Ectodermal cell (in vitro differentiated cells): ENCODE data around the gene STH.

Experiments used
- H3K27ac ChIP-seq: 2 replicates; pipeline ENCODE4 v1.7.0; 2013; ENCODE audit warnings: mild to moderate bottlenecking, low read depth, low read length; ENCODE audit not compliant: insufficient read depth, poor library complexity, severe bottlenecking
- H3K27me3 ChIP-seq: 2 replicates; pipeline ENCODE4 v1.7.0; 2013; ENCODE audit warnings: mild to moderate bottlenecking, low read length; ENCODE audit not compliant: insufficient read depth, control insufficient read depth, poor library complexity, severe bottlenecking
- H3K36me3 ChIP-seq: one replicate; pipeline ENCODE4 v1.7.0; 2013; ENCODE audit warnings: low read length; ENCODE audit not compliant: control insufficient read depth, insufficient read depth
- H3K4me1 ChIP-seq: one replicate; pipeline ENCODE4 v1.7.0; 2013; ENCODE audit warnings: low read length; ENCODE audit not compliant: control insufficient read depth, insufficient read depth
- H3K4me3 ChIP-seq: 2 replicates; pipeline ENCODE4 v1.7.0; 2013; ENCODE audit warnings: low read depth, low read length, control low read depth; ENCODE audit not compliant: insufficient read depth
- H3K9me3 ChIP-seq: 2 replicates; pipeline ENCODE4 v1.7.0; 2013; ENCODE audit warnings: mild to moderate bottlenecking, low read length, moderate library complexity; ENCODE audit not compliant: control insufficient read depth
- WGBS, 2 experiments: methylation state at CpG; one replicate each; pipeline ENCODE4 v1.1.7; 2013; ENCODE audit warnings: missing lambda C conversion rate in 2 of 2; 5-methylcytosine and 5-hydroxymethylcytosine counted together

STH gene

GRCh38 chr17:46024590-46024989 is 25.5 kb downstream of the STH start:
- Histone ChIP-seq H3K4me1 (peaks cover 12% of the 10 kb centered on the region), H3K4me3 (no peak overlapping the region), H3K27me3 (no peaks in the 10 kb centered on the region), H3K9me3 (no peaks in the 10 kb centered on the region), H3K27ac (no peak overlapping the region), H3K36me3 (no peaks in the 10 kb centered on the region)
- 91 to 93% methylated on average over 14 of the region's 14 CpGs for WGBS, 2 experiments

- Histone ChIP-seq H3K36me3 (no peaks in the 10 kb centered on the region), H3K4me3 (no peak overlapping the region), H3K27ac (no peak overlapping the region), H3K27me3 (no peaks in the 10 kb centered on the region), H3K4me1 (peaks cover 12% of the 10 kb centered on the region), H3K9me3 (no peaks in the 10 kb centered on the region)
- 95% methylated on average over 10 of the region's 10 CpGs for WGBS, 2 experiments
These were observed 26.0 kb downstream of the STH start for GRCh38 chr17:46025060-46025459.

- no peak overlapping the region for H3K4me3 ChIP-seq
- WGBS, 2 experiments = 95 to 96% methylated on average over 8 of the region's 8 CpGs
- no peaks in the 10 kb centered on the region for H3K36me3 ChIP-seq
- H3K27me3 ChIP-seq = no peaks in the 10 kb centered on the region
- H3K9me3 ChIP-seq = no peaks in the 10 kb centered on the region
- H3K27ac ChIP-seq = no peak overlapping the region
- peaks cover 12% of the 10 kb centered on the region for H3K4me1 ChIP-seq
These were observed 26.6 kb downstream of the STH start for GRCh38 chr17:46025510-46026165.

- H3K4me1 ChIP-seq = peaks cover 12% of the 10 kb centered on the region
- no peaks in the 10 kb centered on the region for H3K9me3 ChIP-seq
- no peaks in the 10 kb centered on the region for H3K27me3 ChIP-seq
- WGBS, 2 experiments = 90 to 92% methylated on average over 17 of the region's 17 CpGs
- no peak overlapping the region for H3K4me3 ChIP-seq
- H3K27ac ChIP-seq = no peak overlapping the region
- H3K36me3 ChIP-seq = peaks cover 7% of the 10 kb centered on the region
These were observed 27.4 kb downstream of the STH start for GRCh38 chr17:46026166-46027047.

- WGBS, 2 experiments = 87 to 92% methylated on average over 10 to 12 of the region's 12 CpGs
- Histone ChIP-seq H3K36me3 (peaks cover 16% of the 10 kb centered on the region), H3K9me3 (no peaks in the 10 kb centered on the region), H3K4me3 (no peak overlapping the region), H3K27me3 (no peaks in the 10 kb centered on the region), H3K4me1 (peaks cover 12% of the 10 kb centered on the region), H3K27ac (no peak overlapping the region)
These were observed 28.3 kb downstream of the STH start for GRCh38 chr17:46027048-46027975.

- peaks cover 12% of the 10 kb centered on the region for H3K4me1 ChIP-seq
- H3K27ac ChIP-seq = no peak overlapping the region
- no peaks in the 10 kb centered on the region for H3K9me3 ChIP-seq
- WGBS, 2 experiments = 94 to 95% methylated on average over 4 of the region's 4 CpGs
- peaks cover 22% of the 10 kb centered on the region for H3K36me3 ChIP-seq
- H3K4me3 ChIP-seq = no peak overlapping the region
- no peaks in the 10 kb centered on the region for H3K27me3 ChIP-seq
These were observed 28.9 kb downstream of the STH start for GRCh38 chr17:46027976-46028325.

- Histone ChIP-seq H3K27me3 (no peaks in the 10 kb centered on the region), H3K4me1 (peaks cover 12% of the 10 kb centered on the region), H3K4me3 (no peak overlapping the region), H3K27ac (no peak overlapping the region), H3K9me3 (no peaks in the 10 kb centered on the region), H3K36me3 (peaks cover 26% of the 10 kb centered on the region)
- 66 to 69% methylated on average over 3 of the region's 3 CpGs for WGBS, 2 experiments
These were observed 29.3 kb downstream of the STH start for GRCh38 chr17:46028374-46028773.

- H3K27ac ChIP-seq = no peak overlapping the region
- WGBS, 2 experiments = 88 to 94% methylated on average over 4 of the region's 4 CpGs
- no peaks in the 10 kb centered on the region for H3K9me3 ChIP-seq
- no peaks in the 10 kb centered on the region for H3K27me3 ChIP-seq
- H3K4me3 ChIP-seq = no peak overlapping the region
- H3K36me3 ChIP-seq = peaks cover 33% of the 10 kb centered on the region
- H3K4me1 ChIP-seq = peaks cover 12% of the 10 kb centered on the region
These were observed 30.0 kb downstream of the STH start for GRCh38 chr17:46028981-46029565.

- Histone ChIP-seq H3K4me1 (peaks cover 12% of the 10 kb centered on the region), H3K9me3 (no peaks in the 10 kb centered on the region), H3K27ac (no peak overlapping the region), H3K27me3 (no peaks in the 10 kb centered on the region), H3K36me3 (peaks cover 38% of the 10 kb centered on the region), H3K4me3 (no peak overlapping the region)
- WGBS, 2 experiments = 93 to 96% methylated on average over 6 of the region's 6 CpGs
These were observed 30.6 kb downstream of the STH start for GRCh38 chr17:46029627-46030026.
